Breast epithelium (tissue), 3 donors: ENCODE data around the gene VANGL1.

Experiments
- CTCF ChIP-seq, 3 donors: fragments of 450-650 bp; IDR thresholded peaks; one replicate each; pipeline ENCODE4 v1.5.1; 2016 to 2017; ENCODE audit warnings: antibody characterized with exemption in 3 of 3, mild to moderate bottlenecking in 3 of 3, moderate library complexity in 3 of 3
- POLR2A ChIP-seq: fragments of 450-650 bp; IDR thresholded peaks from one replicate; pipeline ENCODE4 v1.6.1; 2016; ENCODE audit warnings: antibody characterized with exemption, mild to moderate bottlenecking, moderate library complexity

- TF ChIP-seq CTCF (IDR thresholded peaks at IDR 0.05) (no peak), POLR2A (no peak)
Observed at GRCh38 chr1:115593365-115594259, 48.2 kb upstream of the VANGL1 start.
